ENCODE results near the gene PGR.

The PGR gene

GRCh38 chr11:101010899-101011298 lies 118.7 kb downstream of the PGR start:
- no peak for DNase-seq (ENCODE audit: low read depth, low spot score)

DNA sequence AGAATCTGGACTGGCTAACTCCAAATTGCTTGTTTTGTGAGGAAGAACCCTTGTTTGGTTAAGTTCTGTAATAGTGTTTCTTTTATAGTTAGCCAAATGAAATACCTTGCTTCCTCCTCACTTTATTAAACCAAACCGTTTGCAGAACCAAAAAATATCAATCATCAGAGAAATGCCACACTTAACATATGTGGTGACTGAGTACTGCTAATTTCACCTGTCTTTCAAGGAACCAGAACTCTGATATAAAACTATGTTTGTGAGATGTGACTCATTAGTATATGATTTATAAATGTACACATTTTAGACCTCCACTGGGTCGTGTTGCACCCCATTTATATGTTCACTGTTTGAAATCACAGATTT lies 119.9 kb downstream of the PGR start:
- DNase-seq (ENCODE audit: low read depth, low spot score) = no peak

DNA sequence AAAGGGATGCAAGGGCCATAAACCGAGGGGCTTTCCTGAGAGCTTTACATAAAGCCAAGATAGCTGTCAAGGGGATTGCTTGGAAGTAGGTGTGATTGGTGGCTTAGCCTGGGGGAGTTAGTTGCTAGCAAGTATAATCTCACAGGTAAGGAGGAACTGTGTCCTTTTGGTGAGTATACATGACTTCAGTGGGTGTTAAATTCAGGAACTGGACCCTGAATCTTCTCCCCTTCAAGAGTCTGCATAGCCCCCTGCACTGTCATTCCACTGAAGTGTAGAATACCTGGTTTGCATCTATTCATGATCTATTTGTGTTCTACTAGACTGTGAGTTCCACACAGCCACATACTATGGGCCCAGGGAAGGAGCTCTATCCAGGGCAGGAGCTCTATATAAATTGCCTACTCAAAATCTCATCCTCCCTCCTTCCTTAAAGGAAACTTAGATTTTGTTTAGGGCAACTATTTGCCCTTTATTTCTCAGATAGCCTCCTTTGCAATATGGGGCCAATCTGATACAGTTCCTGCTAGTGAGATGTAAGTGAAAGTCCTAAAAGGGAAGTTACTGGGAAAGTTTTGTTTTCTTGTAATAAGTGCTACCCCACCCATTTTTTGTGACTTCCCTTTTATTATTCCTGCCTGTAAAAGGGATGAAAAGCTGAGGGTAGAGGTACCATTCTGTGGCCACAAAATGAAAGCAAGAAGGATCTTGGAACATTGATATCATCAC lies 120.5 kb downstream of the PGR start:
- DNase-seq (ENCODE audit: low read depth, low spot score) = no peak

DNA sequence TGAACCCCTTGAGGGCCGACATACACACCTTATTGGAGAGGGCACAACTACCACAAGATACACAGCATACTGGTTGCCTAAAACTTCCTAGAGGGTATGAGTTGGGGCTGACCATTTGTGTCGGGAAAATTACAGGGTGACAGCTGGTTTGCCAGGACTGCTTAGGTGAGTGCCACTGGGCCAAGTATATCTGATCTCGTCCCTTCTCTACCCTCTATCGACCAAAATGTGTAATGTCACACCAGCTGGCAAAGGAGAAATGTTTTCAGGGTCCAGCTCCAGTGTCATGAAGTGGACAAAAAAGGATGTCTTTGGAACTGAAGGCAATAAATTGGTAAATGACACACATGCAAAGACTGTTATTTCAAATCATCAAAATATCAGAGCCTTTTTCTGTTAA lies 126.1 kb downstream of the PGR start:
- DNase-seq (ENCODE audit: low read depth, low spot score) = no peak

GRCh38 chr11:100999756-101000155 lies 129.9 kb downstream of the PGR start:
- DNase-seq (ENCODE audit: low read depth, low spot score) = no peak

- no peak for DNase-seq (ENCODE audit: low read depth, low spot score)
Observed at GRCh38 chr11:100994966-100995365, 134.6 kb downstream of the PGR start.

GRCh38 chr11:100991541-100991940 lies 138.1 kb downstream of the PGR start:
- no peak for DNase-seq (ENCODE audit: low read depth, low spot score)

DNA sequence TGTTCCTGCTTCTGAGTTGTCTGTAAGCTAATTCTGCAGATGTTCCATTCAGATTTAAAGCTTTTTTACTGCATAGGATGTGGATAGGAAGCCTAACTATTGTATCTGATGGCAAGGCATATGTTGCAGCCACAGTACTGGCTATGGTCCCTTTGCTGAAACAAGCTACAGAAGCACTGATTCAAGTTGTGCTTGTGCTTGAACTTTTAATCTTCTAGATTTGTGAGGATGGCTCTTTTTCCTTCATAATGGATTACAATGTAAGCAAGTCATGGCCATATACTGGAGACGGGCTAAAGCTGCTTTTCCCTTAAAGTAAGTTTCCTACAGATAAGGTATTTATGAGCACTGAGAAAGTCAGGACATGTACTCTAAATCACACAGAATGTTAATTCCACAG lies 138.7 kb downstream of the PGR start:
- no peak for DNase-seq (ENCODE audit: low read depth, low spot score)

- no peak for DNase-seq (ENCODE audit: low read depth, low spot score)
Observed at GRCh38 chr11:100984668-100985067, 144.9 kb downstream of the PGR start.

GRCh38 chr11:100981196-100981824 lies 148.3 kb downstream of the PGR start:
- DNase-seq (ENCODE audit: low read depth, low spot score) = no peak

GRCh38 chr11:100980156-100980555 lies 149.5 kb downstream of the PGR start:
- no peak for DNase-seq (ENCODE audit: low read depth, low spot score)
